Measurements from ENCODE around the gene SLC10A1.
"Not testable (repeated sequence)": the region's sequence is repeated elsewhere in the genome, so short reads cannot be mapped to it uniquely, and the experiment has no call there.

Gene SLC10A1

DNA sequence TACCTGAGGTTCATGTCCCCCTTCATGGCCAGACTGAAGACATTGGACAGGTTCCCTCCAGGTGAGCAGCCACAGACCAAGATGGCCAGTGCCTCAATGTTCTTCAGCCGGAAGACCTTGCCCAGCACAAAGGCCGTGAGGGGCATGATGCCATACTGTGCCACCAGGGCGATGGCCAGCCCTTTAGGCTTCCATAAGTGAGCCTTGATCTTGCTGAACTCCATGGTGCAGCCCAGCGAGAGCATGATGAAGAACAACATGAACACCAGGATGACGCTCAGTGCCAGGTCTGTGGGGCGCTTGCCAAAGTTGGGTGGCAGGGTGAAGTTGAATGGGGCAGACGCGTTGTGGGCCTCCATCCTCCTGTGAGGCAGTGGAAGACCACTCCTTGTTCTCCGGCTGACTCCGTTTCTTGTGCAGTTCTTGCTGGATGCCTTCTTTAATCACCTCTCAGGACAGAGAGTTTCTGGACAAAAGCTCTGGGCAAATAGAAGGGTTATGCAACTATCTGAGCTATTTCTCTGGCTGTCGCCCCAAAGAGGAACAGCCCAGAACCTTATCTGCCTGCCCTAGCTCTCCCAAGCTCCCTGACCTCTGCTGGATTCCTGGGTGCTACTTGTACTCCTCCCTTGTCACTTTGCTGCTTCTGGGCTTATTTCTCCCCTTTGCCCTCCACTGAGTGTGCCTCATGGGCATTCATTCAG, at the start of gene SLC10A1:
Gene SLC10A1, minus strand, starts transcription at position 445 of the 704 bp plus-strand sequence. Its CDS starts 86 bp downstream, at position 359.
- DNase-seq (ENCODE audit: low spot score), result no peak

DNA sequence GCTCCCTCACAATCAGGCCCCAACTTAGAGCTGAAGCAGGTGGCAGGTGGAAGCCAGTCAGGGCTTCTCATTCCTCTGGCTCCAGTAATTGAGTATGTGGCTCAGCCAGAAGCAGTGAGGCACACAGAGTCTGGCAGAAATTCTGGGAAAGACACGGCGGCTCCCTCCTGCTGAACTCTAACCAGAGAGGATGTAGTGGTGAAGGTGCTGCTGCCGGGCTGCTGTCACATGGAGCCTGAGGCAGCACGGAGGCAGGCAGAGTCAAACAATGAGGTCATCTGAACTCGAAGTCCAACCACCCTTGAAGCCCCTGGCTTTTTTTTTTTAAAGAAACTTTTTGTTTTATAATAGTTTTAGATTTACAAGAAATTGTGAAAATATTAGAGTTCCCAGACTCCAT, 48.7 kb upstream of the SLC10A1 start:
- peak; percentile 58 for DNase-seq (ENCODE audit: low spot score)

DNA sequence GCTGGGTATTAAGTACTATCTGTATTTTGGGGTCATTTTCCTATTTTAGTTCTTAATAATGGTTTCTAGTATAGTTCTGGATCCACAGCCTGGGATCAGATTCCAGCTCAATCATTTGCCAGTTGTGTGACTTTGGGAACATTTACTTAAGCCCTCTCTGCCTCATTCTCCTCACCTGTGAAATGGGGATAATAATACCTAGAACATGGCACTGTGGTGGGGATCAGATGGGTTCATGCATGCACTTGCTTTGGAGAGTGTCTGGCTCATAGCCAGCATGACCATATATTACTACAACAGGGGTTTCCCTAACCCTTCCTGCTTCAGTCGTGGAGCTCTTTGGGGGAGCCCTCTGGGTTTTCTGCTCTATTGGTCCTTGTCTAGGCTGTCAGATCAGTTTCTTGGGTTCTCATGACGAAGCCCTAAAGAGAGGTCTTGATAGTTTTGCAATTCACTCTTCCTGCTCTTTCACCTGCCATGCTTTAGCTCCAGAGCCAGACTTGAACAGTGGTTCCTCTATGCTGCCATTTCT, 48.1 kb upstream of the SLC10A1 start:
- no peak for DNase-seq (ENCODE audit: low spot score)

DNA sequence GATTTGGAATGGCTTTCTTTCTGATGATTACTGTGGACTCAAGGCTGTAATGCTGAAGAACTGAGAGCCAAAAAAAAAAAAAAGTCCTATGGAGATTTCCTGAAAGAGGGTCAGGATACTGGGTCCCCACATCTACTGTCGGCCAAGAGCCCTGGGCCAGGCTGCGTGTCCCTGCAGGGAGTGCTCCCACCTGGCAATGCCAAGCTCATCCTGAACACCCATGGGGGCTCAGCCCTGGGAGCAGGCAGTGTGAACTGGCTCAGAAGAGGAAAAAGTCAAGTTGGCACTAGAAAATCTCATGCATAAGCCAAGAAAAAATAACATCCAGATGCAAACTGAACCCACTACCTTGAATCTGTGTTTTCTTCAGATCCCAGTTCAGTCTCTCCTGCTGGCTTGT, 47.1 kb upstream of the SLC10A1 start:
- DNase-seq (ENCODE audit: low spot score), result no peak

DNA sequence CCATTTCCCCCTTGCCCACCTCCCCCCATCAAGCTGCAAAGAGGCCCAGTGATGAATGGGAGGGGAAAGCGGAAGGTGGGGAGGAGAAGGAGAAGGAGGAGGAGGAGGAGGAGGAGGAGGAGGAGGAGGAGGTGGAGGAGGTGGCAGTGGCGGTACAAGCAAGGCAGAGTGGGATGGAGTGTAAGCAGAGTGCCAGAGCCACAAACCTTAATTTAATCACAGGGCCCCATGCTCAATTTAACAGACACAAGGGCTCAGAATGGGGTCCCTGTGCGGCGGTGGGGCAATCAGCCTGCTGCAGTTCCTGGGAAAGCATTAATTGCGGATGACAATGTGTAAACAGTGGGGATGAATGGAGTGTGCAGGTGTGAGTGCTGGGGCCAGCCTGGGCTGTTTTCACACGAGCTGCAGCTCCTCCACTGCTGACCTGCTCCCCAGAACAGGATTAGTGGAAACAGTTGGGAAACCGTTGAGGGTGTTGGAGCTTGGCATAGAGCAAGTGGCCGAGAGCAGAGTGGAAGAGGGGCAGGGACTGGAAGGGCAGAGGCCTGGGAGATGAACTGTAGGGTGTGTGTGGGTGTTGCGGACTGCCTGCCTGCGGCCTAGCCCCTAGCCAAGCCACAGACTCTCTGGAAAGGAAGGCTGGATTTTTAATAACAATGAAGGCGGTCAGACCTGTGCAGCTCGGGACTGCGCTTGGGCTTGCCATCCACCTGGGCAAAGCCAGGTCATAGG, 45.8 kb upstream of the SLC10A1 start:
- no peak for DNase-seq (ENCODE audit: low spot score)

DNA sequence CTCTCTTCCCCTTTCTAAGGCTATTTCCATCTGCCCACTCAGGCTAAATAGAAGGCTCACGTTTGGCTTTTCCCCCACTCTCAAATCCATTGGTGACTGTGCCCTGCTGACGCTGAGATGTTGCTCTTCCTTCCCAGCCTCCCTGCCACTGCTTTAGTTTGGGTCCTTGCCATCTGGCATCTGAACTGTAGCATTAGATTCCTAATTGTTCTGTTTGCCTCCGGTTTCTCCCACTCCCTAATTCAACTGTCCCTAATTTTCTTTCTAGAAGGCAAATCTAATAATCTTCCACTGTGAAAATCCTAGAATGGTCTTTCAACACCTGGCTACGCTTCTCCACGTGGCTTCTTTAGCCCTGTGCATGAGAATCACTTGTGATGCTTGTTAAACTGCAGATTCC, 44.6 kb upstream of the SLC10A1 start:
- DNase-seq (ENCODE audit: low spot score), result no peak

DNA sequence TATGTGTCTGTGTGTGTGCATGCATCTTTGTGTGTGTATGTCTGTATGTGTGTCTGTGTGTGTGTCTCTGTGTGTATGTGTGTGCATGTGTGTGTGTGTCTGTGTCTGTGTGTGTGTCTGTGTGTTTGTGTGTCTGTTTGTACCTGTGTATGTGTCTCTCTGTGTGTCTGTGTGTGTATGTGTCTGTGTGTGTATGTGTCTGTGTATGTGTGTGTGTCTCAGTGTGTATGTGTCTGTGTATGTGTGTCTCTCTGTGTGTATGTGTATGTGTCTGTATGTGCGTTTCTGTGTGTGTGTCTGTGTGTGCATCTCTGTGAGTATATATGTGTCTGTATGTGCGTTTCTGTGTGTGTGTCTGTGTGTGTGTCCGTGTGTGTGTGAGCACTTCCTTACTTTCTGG, 42.6 kb upstream of the SLC10A1 start:
- DNase-seq (ENCODE audit: low spot score), result no peak

DNA sequence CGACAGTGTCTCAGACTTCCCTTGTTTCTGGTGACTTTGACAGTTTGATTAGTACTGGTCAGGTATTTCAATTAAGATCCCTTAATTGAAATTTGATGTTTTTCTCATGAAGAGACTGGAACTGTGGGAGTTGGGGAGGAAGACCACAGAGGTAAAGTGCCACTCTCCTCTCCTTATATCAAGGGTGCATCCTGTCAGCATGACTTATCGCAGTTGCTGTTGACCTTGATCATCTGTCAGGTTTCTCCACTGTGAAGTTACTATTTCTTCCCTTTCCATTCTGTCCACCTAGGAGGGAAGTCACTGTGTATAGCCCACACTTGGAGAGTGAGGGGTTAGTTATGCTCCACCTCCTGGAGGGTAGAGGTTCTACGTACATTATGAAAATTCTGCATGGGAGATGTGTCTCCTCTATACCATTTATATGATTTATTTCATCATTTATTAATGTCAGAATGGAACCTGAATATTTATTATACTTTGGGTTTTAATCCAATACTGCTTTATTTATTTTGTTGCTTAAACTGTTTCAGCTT, 41.9 kb upstream of the SLC10A1 start:
- no peak for DNase-seq (ENCODE audit: low spot score)

DNA sequence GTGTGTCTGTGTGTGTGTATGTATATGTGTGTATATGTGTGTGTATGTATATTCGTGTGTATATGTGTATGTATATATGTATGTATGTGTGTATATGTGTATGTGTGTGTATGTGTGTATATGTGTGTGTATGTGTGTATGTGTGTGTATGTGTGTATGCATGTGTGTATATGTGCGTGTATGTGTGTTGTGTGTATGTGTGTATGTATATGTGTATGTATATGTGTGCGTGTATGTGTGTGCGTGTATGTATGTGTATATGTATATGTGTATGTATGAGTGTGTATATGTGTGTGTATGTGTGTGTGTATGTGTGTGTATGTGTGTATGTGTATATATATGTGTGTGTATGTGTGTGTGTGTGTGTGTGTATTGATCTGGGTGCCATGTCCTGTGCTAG, 31.8 kb upstream of the SLC10A1 start:
- no peak for DNase-seq (ENCODE audit: low spot score)

DNA sequence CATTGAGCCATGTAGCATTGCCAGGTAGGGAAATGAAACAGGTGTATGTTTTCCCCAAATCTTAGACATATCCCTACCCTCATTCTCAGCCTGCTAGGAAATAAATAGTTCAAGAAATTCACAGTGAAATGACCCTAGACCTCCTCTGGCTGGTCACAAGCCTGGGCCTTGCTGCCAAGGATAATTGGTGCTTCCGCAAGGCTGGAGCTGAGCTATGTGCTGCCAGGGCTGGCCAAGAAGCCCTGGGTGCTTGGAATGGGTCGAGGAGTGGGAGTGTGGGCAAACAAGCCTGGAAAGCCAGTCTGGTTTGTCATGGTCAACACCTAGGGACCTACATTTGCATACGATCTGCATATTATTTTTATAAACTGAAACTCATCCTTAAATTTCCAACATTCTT, 31.3 kb upstream of the SLC10A1 start:
- DNase-seq (ENCODE audit: low spot score), result no peak

DNA sequence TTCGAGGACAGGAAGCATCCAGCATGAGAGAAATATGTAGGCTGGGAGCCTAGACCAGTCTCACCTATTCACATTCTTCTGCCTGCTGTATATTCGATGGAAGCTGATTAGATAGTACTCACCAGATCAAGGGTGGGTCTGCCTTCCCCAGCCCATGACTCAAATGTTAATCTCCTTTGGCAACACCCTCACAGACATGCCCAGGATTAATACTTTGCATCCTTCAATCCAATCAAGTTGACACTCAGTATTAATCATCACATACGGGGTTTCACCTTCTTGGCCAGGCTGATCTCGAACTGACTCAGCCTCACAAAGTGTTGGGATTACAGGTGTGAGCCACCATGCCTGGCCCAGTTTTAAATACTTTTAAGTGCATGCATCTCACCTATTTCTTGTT, 30.5 kb upstream of the SLC10A1 start:
- DNase-seq (ENCODE audit: low spot score), result no peak

DNA sequence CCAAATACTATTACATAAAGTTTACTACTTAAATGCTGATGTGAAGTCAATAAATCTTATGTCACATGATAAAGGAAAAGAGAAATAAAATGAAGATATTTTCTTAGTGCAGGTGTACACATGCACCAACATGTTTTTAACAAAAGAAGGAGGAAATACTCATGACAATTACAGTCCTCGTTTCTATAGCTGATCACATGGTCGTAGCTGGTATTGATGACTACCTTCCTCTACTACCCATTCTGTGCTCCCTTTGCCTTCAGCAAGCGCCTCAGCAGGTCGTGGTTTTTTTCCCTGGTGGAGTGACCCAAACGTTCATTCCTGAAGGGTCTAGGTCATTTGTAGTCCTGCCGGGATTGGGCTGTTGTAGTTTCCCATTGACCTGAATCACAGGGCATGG, 25.4 kb upstream of the SLC10A1 start:
- no peak for DNase-seq (ENCODE audit: low spot score)

DNA sequence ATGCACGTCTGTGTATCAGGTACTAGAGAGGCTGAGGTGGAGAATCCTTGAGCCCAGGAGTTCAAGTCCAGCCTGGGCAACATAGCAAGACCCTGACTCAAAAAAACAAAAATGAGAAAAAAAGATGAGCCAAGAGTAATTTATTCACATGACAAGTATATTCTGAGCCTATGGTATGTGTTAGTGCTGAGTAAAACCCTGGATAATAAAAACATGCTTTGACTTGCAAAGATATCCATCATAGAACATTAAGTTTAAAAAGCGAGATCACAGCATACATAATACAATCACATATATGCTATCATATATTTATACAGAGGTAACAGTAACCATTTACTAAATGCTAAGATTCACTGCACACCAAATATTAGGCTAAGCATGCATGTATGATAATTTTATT, 23.9 kb upstream of the SLC10A1 start:
- DNase-seq (ENCODE audit: low spot score), result no peak

DNA sequence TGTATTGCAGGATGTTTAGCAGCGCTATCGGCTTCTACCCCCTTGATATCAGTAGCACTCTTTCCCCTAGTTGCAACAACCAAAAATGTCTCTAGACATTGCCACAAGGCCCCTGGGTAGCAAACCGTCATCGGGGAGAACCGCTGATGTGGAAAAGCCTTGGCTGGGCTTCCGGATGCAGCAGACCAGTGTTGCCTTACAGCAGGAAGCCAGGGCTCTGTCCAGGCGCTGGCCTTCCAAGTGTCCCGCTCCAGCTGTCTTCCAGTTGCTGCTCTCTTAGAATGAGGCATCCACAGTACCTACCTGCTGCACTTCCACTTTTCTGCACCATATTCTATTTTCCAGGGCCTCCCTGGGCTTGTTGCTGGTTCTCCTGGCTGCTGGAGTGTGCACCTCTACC, 22.6 kb upstream of the SLC10A1 start:
- no peak for DNase-seq (ENCODE audit: low spot score)

DNA sequence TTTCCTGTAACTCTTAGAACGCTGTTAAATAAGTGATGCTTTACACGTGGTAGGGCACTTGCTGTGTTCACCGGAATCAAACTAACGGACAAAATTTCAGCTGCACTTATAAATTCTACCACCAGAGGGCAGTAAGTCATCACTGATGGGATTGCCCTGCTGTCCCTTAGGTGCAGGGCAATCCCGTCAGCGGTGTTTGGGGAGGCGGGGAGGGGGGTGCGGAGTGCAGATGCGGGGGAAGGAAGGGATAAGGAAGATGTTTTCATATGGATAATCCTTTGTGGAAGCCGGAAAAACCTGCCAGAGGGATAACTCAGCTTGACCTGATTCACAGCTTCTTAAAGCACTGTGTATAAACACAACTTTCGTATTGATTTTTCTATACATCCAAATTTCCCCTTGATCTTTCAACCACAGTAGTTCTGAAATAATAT, 21.7 kb upstream of the SLC10A1 start:
- DNase-seq (ENCODE audit: low spot score), result peak; percentile 66

DNA sequence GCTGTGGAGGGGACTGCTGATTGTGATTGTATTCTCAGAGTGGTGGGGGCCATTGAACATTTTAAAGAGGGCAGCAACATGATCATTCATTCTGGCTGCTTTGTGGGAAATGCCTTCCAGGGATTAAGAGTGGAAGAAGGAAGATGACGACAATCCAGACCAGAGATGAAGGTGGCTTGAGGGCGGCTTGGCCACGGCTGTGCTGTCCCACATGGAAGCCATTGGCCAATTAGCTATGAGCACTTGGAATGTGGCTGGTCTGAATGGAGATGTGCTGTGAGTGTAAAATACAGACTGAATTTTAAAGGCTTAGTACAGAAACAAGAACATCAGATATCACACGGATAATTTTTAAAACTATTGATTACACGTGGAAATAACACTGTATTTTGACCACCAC, 19.2 kb upstream of the SLC10A1 start:
- DNase-seq (ENCODE audit: low spot score), result no peak

DNA sequence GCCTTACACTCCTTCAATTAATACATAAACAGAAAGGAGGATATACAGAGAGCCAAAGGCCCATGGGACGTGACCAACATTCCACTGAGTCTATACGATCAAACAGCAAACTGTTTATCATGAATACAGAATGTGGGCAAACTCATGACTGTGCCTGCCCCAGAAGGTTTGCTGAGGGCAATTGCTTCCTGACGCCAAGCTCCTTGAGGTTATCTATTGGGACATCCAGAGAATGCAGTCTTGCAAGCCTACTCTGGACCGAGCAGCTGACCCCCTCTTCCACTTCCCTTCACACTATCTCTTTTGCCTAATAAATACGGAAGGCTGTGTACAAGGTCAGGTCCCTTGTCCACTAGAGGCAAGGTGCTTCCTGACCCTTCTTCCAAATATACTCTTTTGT, 18.5 kb upstream of the SLC10A1 start:
- no peak for DNase-seq (ENCODE audit: low spot score)

DNA sequence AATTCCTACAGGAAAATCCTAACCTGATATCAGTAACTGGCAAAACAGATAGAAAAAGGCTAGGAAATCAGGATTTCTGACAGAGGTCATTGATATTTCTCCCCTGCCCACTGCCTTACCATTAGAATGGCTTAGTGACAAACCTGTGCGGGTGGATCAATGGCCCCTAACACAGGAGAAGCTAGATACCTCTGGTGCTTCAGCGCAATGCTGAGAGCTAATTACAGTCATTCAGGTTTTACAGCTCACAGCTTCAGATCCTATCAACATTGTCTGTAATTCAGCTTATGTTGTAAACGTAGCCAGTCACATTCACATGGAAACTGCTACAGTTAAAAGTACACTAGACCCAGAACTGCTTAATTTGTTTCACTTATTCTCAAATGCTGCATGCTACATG, 17.4 kb upstream of the SLC10A1 start:
- DNase-seq (ENCODE audit: low spot score), result no peak

DNA sequence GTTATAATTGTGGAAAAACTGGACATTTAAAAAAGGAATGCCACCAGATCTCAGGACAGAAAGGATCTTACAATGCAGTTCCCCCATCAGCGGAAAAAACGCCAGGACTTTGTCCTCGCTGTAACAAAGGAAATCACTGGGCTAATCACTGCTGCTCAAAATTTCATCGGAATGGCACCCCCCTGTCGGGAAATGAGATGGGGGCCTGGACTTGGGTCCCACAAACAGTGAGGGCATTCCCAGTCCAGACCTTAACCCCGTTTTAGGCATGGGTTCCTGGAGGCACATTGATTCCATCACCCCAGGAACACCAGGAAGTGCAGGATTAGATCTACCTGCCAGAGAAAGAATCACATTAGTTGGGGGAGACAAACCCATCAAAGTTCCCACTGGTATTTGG, 16.3 kb upstream of the SLC10A1 start:
- DNase-seq (ENCODE audit: low spot score), result not testable (repeated sequence)

DNA sequence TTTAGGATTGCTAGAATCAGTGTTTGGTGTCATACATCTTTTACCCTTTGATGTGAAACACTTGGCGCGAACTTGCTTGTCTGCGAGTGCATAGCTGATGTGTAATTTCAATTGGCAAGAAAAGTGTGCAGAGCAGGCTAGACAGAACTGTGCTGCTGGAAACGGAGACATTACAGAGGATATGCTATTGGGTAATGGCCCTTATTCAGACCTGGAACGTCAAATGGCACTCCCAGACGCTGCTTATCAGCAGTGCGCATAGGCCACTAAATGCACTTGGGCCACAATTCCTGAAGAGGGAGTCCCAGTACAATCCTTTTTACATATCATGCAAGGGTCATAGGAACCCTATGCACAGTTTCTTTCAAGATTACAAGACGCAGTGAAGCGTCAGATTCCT, 15.7 kb upstream of the SLC10A1 start:
- DNase-seq (ENCODE audit: low spot score), result peak; percentile 31

DNA sequence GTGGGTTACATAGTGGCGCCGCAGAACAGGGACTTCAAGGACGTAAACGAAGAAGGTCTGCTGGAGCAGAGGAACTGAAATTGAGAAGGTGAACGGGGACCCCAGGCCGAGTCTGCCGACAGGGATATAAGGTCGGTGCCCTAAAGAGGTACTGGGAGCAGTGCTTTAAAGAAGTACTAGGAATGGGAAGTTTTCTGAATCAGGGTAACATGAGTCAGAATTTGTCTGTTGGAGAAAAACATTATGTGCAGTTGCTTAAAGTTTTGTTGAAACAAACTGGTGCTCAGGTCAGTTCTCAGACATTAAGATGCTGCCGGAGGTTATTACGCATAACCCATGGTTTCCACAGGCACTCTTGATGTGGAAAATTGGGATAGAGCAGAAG, 14.8 kb upstream of the SLC10A1 start:
- no peak for DNase-seq (ENCODE audit: low spot score)

DNA sequence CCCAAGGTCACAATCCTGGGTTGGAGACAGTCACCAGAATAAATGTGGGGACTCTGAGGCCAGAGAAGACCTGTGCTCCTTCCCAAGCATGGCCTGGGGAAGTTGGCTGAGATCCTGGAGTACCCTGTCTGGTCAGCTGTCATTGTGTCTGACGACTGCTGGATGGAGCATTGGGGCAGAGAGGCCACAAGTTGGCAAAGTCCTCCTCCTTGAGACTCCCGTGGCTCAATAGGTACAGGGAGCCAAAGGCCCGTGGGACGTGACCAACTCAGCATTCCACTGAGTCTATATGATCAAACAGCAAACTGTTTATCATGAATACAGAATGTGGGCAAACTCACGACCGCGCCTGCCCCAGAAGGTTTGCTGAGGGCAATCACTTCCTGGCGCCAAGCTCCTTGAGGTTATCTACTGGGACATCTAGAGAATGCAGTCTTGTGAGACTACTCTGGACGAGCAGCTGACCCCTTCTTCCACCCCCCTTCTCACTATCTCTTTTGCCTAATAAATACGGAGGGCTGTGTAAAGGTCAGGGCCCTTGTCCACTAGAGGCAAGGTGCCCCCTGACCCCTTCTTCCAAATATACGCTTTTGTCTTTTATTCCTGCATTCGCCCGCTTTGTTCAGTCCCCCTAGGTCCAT, 14.3 kb upstream of the SLC10A1 start:
- DNase-seq (ENCODE audit: low spot score), result no peak
